ENCODE results near the gene ACO2. TPM values are rescaled to one million over a fixed set of nuclear protein-coding genes. Genes with fewer than 3 reads are reported as not detected.
A peak's percentile ranks its signal among the peaks of the same experiment; 100 is the strongest.

Gene ACO2
- total RNA-seq, 1 donor from 2014 or later: 114 TPM

DNA sequence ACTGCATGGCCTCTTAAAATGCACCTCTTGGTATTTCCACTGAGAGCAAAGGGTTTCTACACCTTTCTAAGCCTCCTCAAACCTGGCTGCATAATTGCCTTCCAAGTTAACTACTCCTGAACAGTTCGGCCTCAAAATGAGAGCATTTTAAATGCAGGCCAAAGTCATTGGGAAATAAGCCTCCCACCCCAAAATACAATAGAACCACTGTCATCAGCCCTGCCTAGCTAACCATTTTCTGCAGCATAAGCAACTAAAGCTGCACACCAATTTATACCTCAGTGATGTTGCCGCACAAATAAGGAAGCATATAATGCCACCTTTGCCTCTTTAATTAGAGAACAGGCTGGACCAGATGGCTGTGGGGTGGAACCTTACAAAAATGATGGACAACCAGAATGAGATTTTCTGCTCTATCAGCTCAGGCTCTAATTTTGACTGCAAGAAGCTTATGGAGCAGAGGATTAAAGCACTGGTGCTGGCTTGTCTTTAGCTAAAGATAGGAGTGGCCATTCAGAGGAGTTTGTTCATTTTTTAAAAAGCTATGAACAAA is 26.6 kb upstream of the ACO2 start:
- H3K9me3 Mint-ChIP-seq (ENCODE audit: unreplicated experiment): peaks cover 10% of the 10 kb centered on the region
- peak overlapping the region; percentile 92 for H3K4me3 Mint-ChIP-seq (ENCODE audit: unreplicated experiment)
- peak overlapping the region; percentile 73 for H3K27ac Mint-ChIP-seq (ENCODE audit: unreplicated experiment)
- peaks cover 4% of the 10 kb centered on the region for H3K27me3 Mint-ChIP-seq (ENCODE audit: unreplicated experiment)
- H3K4me1 Mint-ChIP-seq (ENCODE audit: low read depth, unreplicated experiment): peaks cover 14% of the 10 kb centered on the region
- no peaks in the 10 kb centered on the region for H3K36me3 Mint-ChIP-seq (ENCODE audit: unreplicated experiment)
- TF ChIP-seq, protein P1, sequence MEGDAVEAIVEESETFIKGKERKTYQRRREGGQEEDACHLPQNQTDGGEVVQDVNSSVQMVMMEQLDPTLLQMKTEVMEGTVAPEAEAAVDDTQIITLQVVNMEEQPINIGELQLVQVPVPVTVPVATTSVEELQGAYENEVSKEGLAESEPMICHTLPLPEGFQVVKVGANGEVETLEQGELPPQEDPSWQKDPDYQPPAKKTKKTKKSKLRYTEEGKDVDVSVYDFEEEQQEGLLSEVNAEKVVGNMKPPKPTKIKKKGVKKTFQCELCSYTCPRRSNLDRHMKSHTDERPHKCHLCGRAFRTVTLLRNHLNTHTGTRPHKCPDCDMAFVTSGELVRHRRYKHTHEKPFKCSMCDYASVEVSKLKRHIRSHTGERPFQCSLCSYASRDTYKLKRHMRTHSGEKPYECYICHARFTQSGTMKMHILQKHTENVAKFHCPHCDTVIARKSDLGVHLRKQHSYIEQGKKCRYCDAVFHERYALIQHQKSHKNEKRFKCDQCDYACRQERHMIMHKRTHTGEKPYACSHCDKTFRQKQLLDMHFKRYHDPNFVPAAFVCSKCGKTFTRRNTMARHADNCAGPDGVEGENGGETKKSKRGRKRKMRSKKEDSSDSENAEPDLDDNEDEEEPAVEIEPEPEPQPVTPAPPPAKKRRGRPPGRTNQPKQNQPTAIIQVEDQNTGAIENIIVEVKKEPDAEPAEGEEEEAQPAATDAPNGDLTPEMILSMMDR (IDR thresholded peaks at IDR 0.05; ENCODE audit: partially characterized antibody, unreplicated experiment): no peak
- no peak for DNase-seq

DNA sequence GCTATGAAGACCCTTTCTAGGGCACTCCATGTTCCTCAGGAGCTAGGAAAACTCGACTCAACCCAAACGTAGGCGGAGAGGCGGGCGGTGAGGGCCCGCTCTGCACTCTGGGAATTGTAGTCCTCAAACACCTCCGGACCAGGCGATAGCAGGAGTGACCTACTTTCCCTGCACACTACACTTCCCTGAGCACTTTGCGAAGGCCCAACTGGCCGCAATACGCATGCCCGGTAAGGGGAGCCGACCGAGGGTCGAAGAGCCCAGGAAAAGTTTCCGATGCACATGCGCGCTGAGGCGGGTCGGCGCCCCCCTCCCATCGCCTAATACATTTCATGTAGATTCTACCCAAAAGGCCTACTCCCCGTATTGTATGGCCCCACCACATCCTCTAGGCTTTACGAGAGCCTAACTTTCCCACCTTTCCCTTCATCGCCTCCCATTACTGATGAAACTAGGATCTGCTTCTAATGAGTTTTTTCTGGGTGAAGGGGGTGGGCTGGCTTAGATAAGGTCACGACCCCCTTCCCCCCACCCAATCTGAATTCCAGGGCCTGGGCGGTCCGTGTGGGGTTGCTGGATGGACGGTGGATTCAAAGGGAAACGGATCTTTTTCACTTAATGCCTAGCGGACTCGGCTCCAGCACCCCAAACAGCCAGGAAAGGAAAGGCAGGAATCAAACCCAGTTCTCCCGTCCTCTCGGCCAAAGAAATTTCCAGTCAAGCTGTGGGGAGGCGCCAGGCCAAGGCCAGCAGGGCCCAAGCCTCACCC is 24.4 kb upstream of the ACO2 start:
- H3K36me3 Mint-ChIP-seq (ENCODE audit: unreplicated experiment): no peaks in the 10 kb centered on the region
- peaks cover 6% of the 10 kb centered on the region for H3K27me3 Mint-ChIP-seq (ENCODE audit: unreplicated experiment)
- peaks cover 15% of the 10 kb centered on the region for H3K9me3 Mint-ChIP-seq (ENCODE audit: unreplicated experiment)
- peak overlapping the region; percentile 92 for H3K4me3 Mint-ChIP-seq (ENCODE audit: unreplicated experiment)
- TF ChIP-seq, protein P1 (IDR thresholded peaks at IDR 0.05; ENCODE audit: partially characterized antibody, unreplicated experiment): no peak
- DNase-seq: peak; percentile 97
- H3K27ac Mint-ChIP-seq (ENCODE audit: unreplicated experiment): peak overlapping the region; percentile 92
- peaks cover 14% of the 10 kb centered on the region for H3K4me1 Mint-ChIP-seq (ENCODE audit: low read depth, unreplicated experiment)

DNA sequence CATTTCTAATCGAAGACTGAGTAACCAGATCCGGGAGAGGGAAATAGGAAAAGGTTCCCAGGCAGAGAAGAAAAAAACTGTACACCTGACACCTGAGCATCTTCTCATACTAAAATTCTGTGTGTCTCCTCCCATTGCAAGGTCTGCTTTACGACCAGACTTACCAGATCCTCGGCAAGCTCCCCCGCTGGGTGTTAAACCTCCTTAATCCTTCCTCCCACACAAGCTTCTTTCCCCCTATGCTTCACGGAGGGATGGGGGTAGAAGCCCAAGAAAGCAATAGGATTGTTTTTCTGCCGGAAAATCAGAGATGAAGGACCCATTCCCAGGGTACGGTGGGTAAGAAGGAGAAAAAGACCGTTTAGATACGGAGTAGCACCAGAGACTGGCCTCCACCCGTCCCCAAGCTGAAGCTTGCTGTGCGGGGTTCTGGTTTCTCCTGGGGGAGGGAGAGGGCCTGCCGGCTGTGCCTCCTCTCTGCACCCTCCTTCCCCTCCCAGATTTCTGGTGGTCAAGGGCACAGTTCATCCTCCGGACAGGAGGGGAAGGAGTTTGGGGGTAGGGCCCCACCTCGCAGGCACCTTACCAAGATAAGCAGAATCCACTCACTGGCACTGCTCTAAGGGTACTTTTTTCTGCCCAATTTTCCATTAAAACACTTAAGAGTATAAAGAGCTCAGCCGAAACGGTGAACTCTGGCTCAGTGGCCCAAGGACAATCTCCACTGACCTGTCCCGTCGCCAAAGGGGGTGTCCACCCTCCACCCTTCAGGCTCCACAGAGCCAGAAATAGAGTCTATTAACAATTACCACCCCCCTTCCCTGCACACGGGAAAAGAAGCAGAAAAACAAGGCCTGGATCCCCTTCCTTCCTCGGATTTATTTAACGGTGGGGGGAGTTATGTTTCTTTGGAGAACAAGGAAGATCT is 23.5 kb upstream of the ACO2 start:
- peaks cover 15% of the 10 kb centered on the region for H3K9me3 Mint-ChIP-seq (ENCODE audit: unreplicated experiment)
- peaks cover 6% of the 10 kb centered on the region for H3K27me3 Mint-ChIP-seq (ENCODE audit: unreplicated experiment)
- H3K27ac Mint-ChIP-seq (ENCODE audit: unreplicated experiment): peak overlapping the region; percentile 92
- H3K4me3 Mint-ChIP-seq (ENCODE audit: unreplicated experiment): peak overlapping the region; percentile 92
- TF ChIP-seq, protein P1 (IDR thresholded peaks at IDR 0.05; ENCODE audit: partially characterized antibody, unreplicated experiment): no peak
- H3K4me1 Mint-ChIP-seq (ENCODE audit: low read depth, unreplicated experiment): peaks cover 14% of the 10 kb centered on the region
- no peak for DNase-seq
- H3K36me3 Mint-ChIP-seq (ENCODE audit: unreplicated experiment): no peaks in the 10 kb centered on the region

DNA sequence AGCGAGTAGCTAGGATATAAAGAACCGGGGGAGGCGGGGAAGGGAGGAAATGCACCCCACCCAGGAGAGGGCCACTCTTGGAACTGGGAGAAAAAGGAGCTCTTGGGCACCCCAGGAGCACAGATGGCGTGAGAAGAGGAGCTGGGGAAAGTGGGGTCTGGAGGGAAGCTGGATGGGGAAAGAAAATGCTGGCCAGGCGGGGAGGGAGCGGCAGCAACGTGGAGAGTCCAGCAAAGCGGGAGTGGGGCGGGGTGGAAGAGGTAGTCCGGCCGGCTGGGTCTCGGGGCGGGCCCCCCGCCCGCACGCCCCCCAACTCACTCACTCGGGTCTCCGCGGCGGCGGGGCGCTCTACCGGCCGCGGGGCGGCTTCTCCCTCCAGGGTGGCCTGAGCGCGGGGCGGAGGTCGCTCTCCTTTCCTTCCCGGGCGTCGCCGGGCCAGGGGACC is 22.8 kb upstream of the ACO2 start:
- H3K9me3 Mint-ChIP-seq (ENCODE audit: unreplicated experiment): peaks cover 15% of the 10 kb centered on the region
- peak overlapping the region; percentile 92 for H3K4me3 Mint-ChIP-seq (ENCODE audit: unreplicated experiment)
- peaks cover 6% of the 10 kb centered on the region for H3K27me3 Mint-ChIP-seq (ENCODE audit: unreplicated experiment)
- TF ChIP-seq, protein P1 (IDR thresholded peaks at IDR 0.05; ENCODE audit: partially characterized antibody, unreplicated experiment): no peak
- no peak for DNase-seq
- H3K4me1 Mint-ChIP-seq (ENCODE audit: low read depth, unreplicated experiment): peaks cover 14% of the 10 kb centered on the region
- H3K27ac Mint-ChIP-seq (ENCODE audit: unreplicated experiment): peak overlapping the region; percentile 92
- H3K36me3 Mint-ChIP-seq (ENCODE audit: unreplicated experiment): no peaks in the 10 kb centered on the region
